HepG2 (cell line): ENCODE data around the gene TAS1R3. TPM values are rescaled to one million over a fixed set of nuclear protein-coding genes. Genes with fewer than 3 reads are reported as not detected.
A peak's percentile ranks its signal among the peaks of the same experiment; 100 is the strongest.

Source experiments
- ATF3 ChIP-seq: sonication (generic); formaldehyde crosslinking; IDR thresholded peaks from 2 replicates; pipeline ENCODE4 v1.4.0; 2020; ENCODE audit warnings: missing genetic modification reagents
- CBX5 ChIP-seq: sonication (generic); formaldehyde crosslinking; IDR thresholded peaks from 2 replicates; pipeline ENCODE4 v1.4.0; 2020; ENCODE audit warnings: missing genetic modification reagents, borderline replicate concordance
- FLYWCH1 ChIP-seq: sonication (generic); formaldehyde crosslinking; IDR thresholded peaks from 2 replicates; pipeline ENCODE4 v1.8.1; 2023; ENCODE audit warnings: mild to moderate bottlenecking, missing genetic modification reagents
- FOXO1 ChIP-seq: sonication (generic); formaldehyde crosslinking; IDR thresholded peaks from 2 replicates; pipeline ENCODE4 v1.4.0; 2020; ENCODE audit warnings: missing genetic modification reagents
- HBP1 ChIP-seq: IDR thresholded peaks from 2 replicates; pipeline ENCODE4 v1.6.1; 2016; ENCODE audit warnings: low read depth, control low read depth
- KDM4B ChIP-seq: sonication (generic); formaldehyde crosslinking; IDR thresholded peaks from 2 replicates; pipeline ENCODE4 v1.4.0; 2020; ENCODE audit warnings: missing genetic modification reagents
- PCBP2 ChIP-seq: fragments of 200-400 bp; formaldehyde crosslinking; optimal IDR thresholded peaks from 2 replicates; pipeline ENCODE3; 2018; ENCODE audit warnings: low read length, low read depth; ENCODE audit not compliant: poor library complexity, severe bottlenecking
- POGZ ChIP-seq: sonication (generic); formaldehyde crosslinking; IDR thresholded peaks from 2 replicates; pipeline ENCODE4 v1.4.0; 2020; ENCODE audit warnings: mild to moderate bottlenecking, missing genetic modification reagents
- RBFOX2 ChIP-seq: fragments of 200-400 bp; formaldehyde crosslinking; IDR thresholded peaks from 2 replicates; pipeline ENCODE4 v1.6.1; 2017; ENCODE audit warnings: low read depth, mild to moderate bottlenecking, low read length
- SALL1 ChIP-seq: sonication (generic); formaldehyde crosslinking; IDR thresholded peaks from 2 replicates; pipeline ENCODE4 v1.8.0; 2022; ENCODE audit warnings: mild to moderate bottlenecking, missing genetic modification reagents
- TFAP4 ChIP-seq: sonication (generic); IDR thresholded peaks from 2 replicates; pipeline ENCODE4 v1.6.1; 2016; ENCODE audit warnings: low read depth, borderline replicate concordance
- ZBTB33 ChIP-seq: sonication (generic); formaldehyde crosslinking; IDR thresholded peaks from 2 replicates; pipeline ENCODE4 v1.4.0; 2020; ENCODE audit warnings: missing genetic modification reagents
- ZFP36L2 ChIP-seq: sonication (generic); formaldehyde crosslinking; IDR thresholded peaks from 2 replicates; pipeline ENCODE4 v1.4.0; 2020; ENCODE audit warnings: missing genetic modification reagents
- ZNF260 ChIP-seq: sonication (generic); formaldehyde crosslinking; IDR thresholded peaks from 2 replicates; pipeline ENCODE4 v1.4.0; 2020; ENCODE audit warnings: missing genetic modification reagents, low read depth, mild to moderate bottlenecking, borderline replicate concordance
- ZNF557 ChIP-seq: sonication (generic); formaldehyde crosslinking; IDR thresholded peaks from 2 replicates; pipeline ENCODE4 v1.4.0; 2020; ENCODE audit warnings: missing genetic modification reagents
- ZNF605 ChIP-seq: sonication (generic); formaldehyde crosslinking; IDR thresholded peaks from 2 replicates; pipeline ENCODE4 v1.8.0; 2022; ENCODE audit warnings: mild to moderate bottlenecking, missing genetic modification reagents
- ZNF629 ChIP-seq: sonication (generic); formaldehyde crosslinking; conservative IDR thresholded peaks from 2 replicates; pipeline ENCODE4 v1.5.0; 2020; ENCODE audit warnings: missing genetic modification reagents
- ZNF644 ChIP-seq: IDR thresholded peaks from 2 replicates; pipeline ENCODE4 v1.6.1; 2016; ENCODE audit warnings: low read depth
- ZNF788 ChIP-seq: sonication (generic); formaldehyde crosslinking; IDR thresholded peaks from 2 replicates; pipeline ENCODE4 v1.5.0; 2020; ENCODE audit warnings: mild to moderate bottlenecking, missing genetic modification reagents, borderline replicate concordance
- ZNF879 ChIP-seq: sonication (generic); formaldehyde crosslinking; IDR thresholded peaks from 2 replicates; pipeline ENCODE4 v1.8.1; 2023; ENCODE audit warnings: missing genetic modification reagents
- ZSCAN25 ChIP-seq: sonication (generic); formaldehyde crosslinking; IDR thresholded peaks from 2 replicates; pipeline ENCODE4 v1.8.0; 2022; ENCODE audit warnings: mild to moderate bottlenecking, missing genetic modification reagents
- polyA plus RNA-seq, 8 experiments: library from polyadenylated mRNA; depleted of rRNA in 3 of 8; stranded (reverse) in 7 of 8; unstranded in 1 of 8; fragments of >200 nt; fragmentation: Illumina TruSeq in 4 of 8; extraction: Trizol in 4 of 8; gene quantifications; 2 replicates each; pipeline versions ENCODE4 v1.2.1 to v1.2.3, GENCODE V29; 2011 to 2016; ENCODE audit warnings: low read depth in 4 of 8, missing spikeins in 1 of 8, mixed read lengths in 1 of 8; ENCODE audit not compliant: insufficient read depth in 1 of 8
- total RNA-seq, 5 experiments: library from RNA; depleted of rRNA; stranded (reverse); fragments of >200 nt; fragmentation: Illumina TruSeq; extraction: Trizol; gene quantifications; 2 replicates each; pipeline ENCODE4 v1.2.3, GENCODE V29; 2016; ENCODE audit warnings: low read depth in 1 of 5
- TF ChIP-seq, protein P1 (sequence below): sonication (generic); formaldehyde crosslinking; IDR thresholded peaks from 2 replicates; pipeline ENCODE4 v1.5.0; 2020; ENCODE audit warnings: missing genetic modification reagents
- TF ChIP-seq, protein P2 (sequence below): sonication (generic); formaldehyde crosslinking; IDR thresholded peaks from 2 replicates; pipeline ENCODE4 v1.4.0; 2020; ENCODE audit warnings: missing genetic modification reagents
- TF ChIP-seq, protein P3 (sequence below): IDR thresholded peaks from 2 replicates; pipeline ENCODE4 v1.6.1; 2016; ENCODE audit warnings: missing genetic modification reagents, missing compliant biosample characterization

TAS1R3 gene
- total and polyA plus RNA-seq, 2 of the 13 experiments (the other 11 are each of a cell fraction or from before 2014, with no cell fraction given) = 0.13 to 0.15 TPM

GRCh38 chr1:1324524-1325287 is 6.4 kb upstream of the TAS1R3 start, which contains the start of the genes CPTP and INTS11 (continued):
- TF ChIP-seq TFAP4 (no peak), CBX5 (CRISPR knock-in tag) (no peak), FOXO1 (0 out of 2 replicates have a peak, but pooled peaks have one; percentile 12), ZNF644 (no peak), ZFP36L2 (no peak), HBP1 (CRISPR knock-in tag) (peak; percentile 15), PCBP2 (no peak), ZNF557 (CRISPR knock-in tag) (no peak), ATF3 (CRISPR knock-in tag) (no peak), ZBTB33 (CRISPR knock-in tag) (no peak), ZSCAN25 (CRISPR knock-in tag) (no peak), ZNF260 (CRISPR knock-in tag) (no peak), RBFOX2 (peak; percentile 92), FLYWCH1 (CRISPR knock-in tag) (0 out of 2 replicates have a peak, but pooled peaks have one; percentile 51), ZNF788 (CRISPR knock-in tag) (peak; percentile 83; the same call in 1 of the 2 replicates), ZNF629 (CRISPR knock-in tag) (no peak), SALL1 (CRISPR knock-in tag) (peak; percentile 55; the same call in 1 of the 2 replicates), ZNF605 (CRISPR knock-in tag) (peak; percentile 19; the same call in 1 of the 2 replicates), ZNF879 (CRISPR knock-in tag) (no peak), POGZ (CRISPR knock-in tag) (no peak), KDM4B (CRISPR knock-in tag) (no peak)
- TF ChIP-seq, protein P1, sequence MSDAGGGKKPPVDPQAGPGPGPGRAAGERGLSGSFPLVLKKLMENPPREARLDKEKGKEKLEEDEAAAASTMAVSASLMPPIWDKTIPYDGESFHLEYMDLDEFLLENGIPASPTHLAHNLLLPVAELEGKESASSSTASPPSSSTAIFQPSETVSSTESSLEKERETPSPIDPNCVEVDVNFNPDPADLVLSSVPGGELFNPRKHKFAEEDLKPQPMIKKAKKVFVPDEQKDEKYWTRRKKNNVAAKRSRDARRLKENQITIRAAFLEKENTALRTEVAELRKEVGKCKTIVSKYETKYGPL (CRISPR knock-in tag) = 0 out of 2 replicates have a peak, but pooled peaks have one; percentile 27
- TF ChIP-seq, protein P2, sequence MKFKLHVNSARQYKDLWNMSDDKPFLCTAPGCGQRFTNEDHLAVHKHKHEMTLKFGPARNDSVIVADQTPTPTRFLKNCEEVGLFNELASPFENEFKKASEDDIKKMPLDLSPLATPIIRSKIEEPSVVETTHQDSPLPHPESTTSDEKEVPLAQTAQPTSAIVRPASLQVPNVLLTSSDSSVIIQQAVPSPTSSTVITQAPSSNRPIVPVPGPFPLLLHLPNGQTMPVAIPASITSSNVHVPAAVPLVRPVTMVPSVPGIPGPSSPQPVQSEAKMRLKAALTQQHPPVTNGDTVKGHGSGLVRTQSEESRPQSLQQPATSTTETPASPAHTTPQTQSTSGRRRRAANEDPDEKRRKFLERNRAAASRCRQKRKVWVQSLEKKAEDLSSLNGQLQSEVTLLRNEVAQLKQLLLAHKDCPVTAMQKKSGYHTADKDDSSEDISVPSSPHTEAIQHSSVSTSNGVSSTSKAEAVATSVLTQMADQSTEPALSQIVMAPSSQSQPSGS (CRISPR knock-in tag) = no peak
- TF ChIP-seq, protein P3, sequence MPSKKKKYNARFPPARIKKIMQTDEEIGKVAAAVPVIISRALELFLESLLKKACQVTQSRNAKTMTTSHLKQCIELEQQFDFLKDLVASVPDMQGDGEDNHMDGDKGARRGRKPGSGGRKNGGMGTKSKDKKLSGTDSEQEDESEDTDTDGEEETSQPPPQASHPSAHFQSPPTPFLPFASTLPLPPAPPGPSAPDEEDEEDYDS (CRISPR knock-in tag) = no peak
